GM12892 (cell line): ENCODE measurements around the gene ARFGAP2.
A peak's percentile ranks its signal among the peaks of the same experiment; 100 is the strongest.

Source experiments
- DNase-seq: peaks from one replicate; pipeline ENCODE4 v3.0.0; 2011; ENCODE audit not compliant: insufficient read length
- FAIRE-seq: peaks from 2 replicates; lab custom pipeline; 2011; peaks lifted over from hg19 to GRCh38; lab: Jason Lieb, UNC
- POLR2A ChIP-seq: IDR thresholded peaks from 2 replicates; pipeline ENCODE4 v1.6.1; 2011; ENCODE audit warnings: low read depth, low read length, control low read depth
- POLR2AphosphoS5 ChIP-seq: IDR thresholded peaks from 2 replicates; pipeline ENCODE4 v1.6.1; 2011; ENCODE audit warnings: low read depth, low read length, control low read depth
- TAF1 ChIP-seq: IDR thresholded peaks from 2 replicates; pipeline ENCODE4 v1.6.1; 2011; ENCODE audit warnings: low read depth, mild to moderate bottlenecking, control low read depth, low read length, borderline replicate concordance

ARFGAP2 gene

GRCh38 chr11:47163898-47164297 is 12.8 kb downstream of the ARFGAP2 start:
- FAIRE-seq = no peak
- no peak; the same call in 1 of the 2 replicates for TF ChIP-seq POLR2AphosphoS5
- peak; percentile 14; the same call in 1 of the 2 replicates for TF ChIP-seq POLR2A
- DNase-seq = no peak

- DNase-seq = no peak
- FAIRE-seq = no peak
- TF ChIP-seq POLR2A (no peak), TAF1 (no peak)
Measured at GRCh38 chr11:47163193-47163592, 13.5 kb downstream of the ARFGAP2 start.

- FAIRE-seq = no peak
- DNase-seq = no peak
- peak; percentile 55 for TF ChIP-seq POLR2A
- TF ChIP-seq POLR2AphosphoS5 = no peak
- no peak for TF ChIP-seq TAF1
Measured at GRCh38 chr11:47162426-47162825, 14.3 kb downstream of the ARFGAP2 start.

GRCh38 chr11:47161890-47162289 is 14.8 kb downstream of the ARFGAP2 start:
- FAIRE-seq = no peak

GRCh38 chr11:47161134-47161854 is 15.4 kb downstream of the ARFGAP2 start:
- DNase-seq (peak; percentile 79), FAIRE-seq (peak; percentile 92)
- TF ChIP-seq POLR2AphosphoS5 = no peak
- TF ChIP-seq POLR2A = no peak
- no peak for TF ChIP-seq TAF1

More at GRCh38 chr11:47161890-47162289, 14.8 kb downstream of the ARFGAP2 start:
- no peak for DNase-seq
- TF ChIP-seq POLR2A (no peak), POLR2AphosphoS5 (no peak), TAF1 (no peak)

- DNase-seq (no peak), FAIRE-seq (no peak)
- TF ChIP-seq TAF1 = no peak
- TF ChIP-seq POLR2AphosphoS5 = no peak
- TF ChIP-seq POLR2A = no peak
Measured at GRCh38 chr11:47160753-47161133, 15.9 kb downstream of the ARFGAP2 start.

- FAIRE-seq (no peak), DNase-seq (no peak)
- no peak for TF ChIP-seq POLR2A
- TF ChIP-seq POLR2AphosphoS5 = no peak
- no peak for TF ChIP-seq TAF1
Measured at GRCh38 chr11:47158242-47158641, 18.4 kb downstream of the ARFGAP2 start.

- no peak for TF ChIP-seq TAF1
- no peak for DNase-seq
- no peak for FAIRE-seq
Measured at GRCh38 chr11:47157805-47158204, 18.9 kb downstream of the ARFGAP2 start.

GRCh38 chr11:47156951-47157350 is 19.7 kb downstream of the ARFGAP2 start:
- TF ChIP-seq POLR2AphosphoS5 (no peak), TAF1 (no peak), POLR2A (no peak)
- DNase-seq = no peak
- FAIRE-seq = no peak

GRCh38 chr11:47156333-47156732 is 20.3 kb downstream of the ARFGAP2 start:
- DNase-seq = no peak
- no peak for FAIRE-seq
- TF ChIP-seq POLR2AphosphoS5 = no peak
- TF ChIP-seq TAF1 = no peak
- no peak for TF ChIP-seq POLR2A

- no peak for TF ChIP-seq TAF1
- no peak for TF ChIP-seq POLR2A
- TF ChIP-seq POLR2AphosphoS5 = no peak
- DNase-seq (no peak), FAIRE-seq (no peak)
Measured at GRCh38 chr11:47155879-47156278, 20.8 kb downstream of the ARFGAP2 start.

GRCh38 chr11:47154616-47155570 is 21.8 kb downstream of the ARFGAP2 start:
- TF ChIP-seq POLR2AphosphoS5 (no peak), POLR2A (no peak), TAF1 (no peak)
- DNase-seq (no peak), FAIRE-seq (no peak)
